ENCODE measurements around the gene ANAPC16.
A peak's percentile ranks its signal among the peaks of the same experiment; 100 is the strongest.

The ANAPC16 gene

GRCh38 chr10:72250666-72251065 lies 34.9 kb downstream of the ANAPC16 start:
- no peak overlapping the region for H3K9ac ChIP-seq (ENCODE audit: low read length in 5 of 5)
- peaks cover 28 to 86% (median 73%) of the 10 kb centered on the region in 5 donors for H3K4me1 ChIP-seq (ENCODE audit: control insufficient read depth in 5 of 5, insufficient read depth in 5 of 5, low read length in 5 of 5)
- H3K27ac ChIP-seq (ENCODE audit: low read depth, low read length) = no peak overlapping the region
- H3K27me3 ChIP-seq (ENCODE audit: control insufficient read depth in 5 of 5, insufficient read depth in 4 of 5, low read length in 5 of 5) = no peaks in the 10 kb centered on the region
- no peak overlapping the region for H3K4me3 ChIP-seq (ENCODE audit: low read depth in 1 of 5, low read length in 5 of 5)
- H3K36me3 ChIP-seq (ENCODE audit: control insufficient read depth in 5 of 5, insufficient read depth in 5 of 5, low read length in 5 of 5) = no peaks in the 10 kb centered on the region
- H3K9me3 ChIP-seq (ENCODE audit: control insufficient read depth in 5 of 5, low read length in 5 of 5) = no peaks in the 10 kb centered on the region

- Histone ChIP-seq H3K27ac (ENCODE audit: low read depth, low read length) (no peak overlapping the region), H3K9ac (ENCODE audit: low read length in 5 of 5) (no peak overlapping the region), H3K36me3 (ENCODE audit: control insufficient read depth in 5 of 5, insufficient read depth in 5 of 5, low read length in 5 of 5) (no peaks in the 10 kb centered on the region), H3K9me3 (ENCODE audit: control insufficient read depth in 5 of 5, low read length in 5 of 5) (no peaks in the 10 kb centered on the region), H3K4me3 (ENCODE audit: low read depth in 1 of 5, low read length in 5 of 5) (no peak overlapping the region), H3K4me1 (ENCODE audit: control insufficient read depth in 5 of 5, insufficient read depth in 5 of 5, low read length in 5 of 5) (peaks cover 30 to 87% (median 73%) of the 10 kb centered on the region in 5 donors), H3K27me3 (ENCODE audit: control insufficient read depth in 5 of 5, insufficient read depth in 4 of 5, low read length in 5 of 5) (no peaks in the 10 kb centered on the region)
Measured at GRCh38 chr10:72251635-72252034, 35.8 kb downstream of the ANAPC16 start.

- no peak overlapping the region for H3K27ac ChIP-seq (ENCODE audit: low read depth, low read length)
- peaks cover 25 to 83% (median 74%) of the 10 kb centered on the region in 5 donors for H3K4me1 ChIP-seq (ENCODE audit: control insufficient read depth in 5 of 5, insufficient read depth in 5 of 5, low read length in 5 of 5)
- no peaks in the 10 kb centered on the region for H3K36me3 ChIP-seq (ENCODE audit: control insufficient read depth in 5 of 5, insufficient read depth in 5 of 5, low read length in 5 of 5)
- H3K9me3 ChIP-seq (ENCODE audit: control insufficient read depth in 5 of 5, low read length in 5 of 5) = no peaks in the 10 kb centered on the region
- H3K27me3 ChIP-seq (ENCODE audit: control insufficient read depth in 5 of 5, insufficient read depth in 4 of 5, low read length in 5 of 5) = no peaks in the 10 kb centered on the region
- no peak overlapping the region for H3K4me3 ChIP-seq (ENCODE audit: low read depth in 1 of 5, low read length in 5 of 5)
- H3K9ac ChIP-seq (ENCODE audit: low read length in 5 of 5) = no peak overlapping the region
Measured at GRCh38 chr10:72252972-72253371, 37.2 kb downstream of the ANAPC16 start.

GRCh38 chr10:72253578-72253977 lies 37.8 kb downstream of the ANAPC16 start:
- Histone ChIP-seq H3K9me3 (ENCODE audit: control insufficient read depth in 5 of 5, low read length in 5 of 5) (no peaks in the 10 kb centered on the region), H3K27ac (ENCODE audit: low read depth, low read length) (peak overlapping the region; percentile 80), H3K36me3 (ENCODE audit: control insufficient read depth in 5 of 5, insufficient read depth in 5 of 5, low read length in 5 of 5) (no peaks in the 10 kb centered on the region), H3K27me3 (ENCODE audit: control insufficient read depth in 5 of 5, insufficient read depth in 4 of 5, low read length in 5 of 5) (no peaks in the 10 kb centered on the region), H3K9ac (ENCODE audit: low read length in 5 of 5) (no peak overlapping the region), H3K4me3 (ENCODE audit: low read depth in 1 of 5, low read length in 5 of 5) (no peak overlapping the region), H3K4me1 (ENCODE audit: control insufficient read depth in 5 of 5, insufficient read depth in 5 of 5, low read length in 5 of 5) (peaks cover 20 to 79% (median 68%) of the 10 kb centered on the region in 5 donors)

DNA sequence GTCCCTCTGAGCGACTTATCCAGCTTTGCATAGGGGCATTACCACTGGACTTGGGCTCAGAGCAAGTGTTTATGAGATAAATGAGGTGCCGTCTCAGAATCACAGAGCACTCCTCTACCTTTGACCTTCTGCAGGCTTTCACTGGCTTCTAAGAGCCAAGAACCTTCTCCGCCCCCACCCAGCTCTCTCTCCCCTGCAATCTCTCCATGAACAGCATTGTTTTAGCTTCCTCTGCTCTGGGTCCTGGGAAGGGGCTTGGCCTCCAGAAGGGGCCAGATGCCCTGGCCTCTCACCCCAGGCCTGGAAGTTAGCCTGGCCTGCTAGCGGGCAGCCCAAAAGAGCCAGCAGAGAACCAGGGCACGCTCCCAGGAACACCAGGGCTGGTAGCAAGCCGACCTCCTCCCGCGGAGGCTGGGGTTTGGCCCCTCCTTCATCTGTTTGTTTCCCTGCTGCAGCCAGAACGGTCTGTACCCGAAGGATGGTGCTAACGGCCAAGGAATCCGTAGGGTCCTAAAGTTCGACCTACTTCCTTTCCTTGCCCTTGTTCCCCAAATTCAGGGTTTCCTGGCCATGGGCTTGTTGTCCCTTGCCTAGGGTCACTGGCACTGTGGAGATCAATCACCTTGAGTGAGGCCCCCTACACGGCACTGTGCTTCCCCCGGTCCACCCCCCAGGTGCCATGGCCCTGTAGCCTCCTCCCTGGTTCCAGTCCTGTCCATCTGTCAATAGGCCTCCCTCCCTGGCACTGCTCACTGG lies 39.2 kb downstream of the ANAPC16 start:
- Histone ChIP-seq H3K27me3 (ENCODE audit: control insufficient read depth in 5 of 5, insufficient read depth in 4 of 5, low read length in 5 of 5) (no peaks in the 10 kb centered on the region), H3K9me3 (ENCODE audit: control insufficient read depth in 5 of 5, low read length in 5 of 5) (no peaks in the 10 kb centered on the region), H3K36me3 (ENCODE audit: control insufficient read depth in 5 of 5, insufficient read depth in 5 of 5, low read length in 5 of 5) (no peaks in the 10 kb centered on the region), H3K4me1 (ENCODE audit: control insufficient read depth in 5 of 5, insufficient read depth in 5 of 5, low read length in 5 of 5) (peaks cover 23 to 80% (median 72%) of the 10 kb centered on the region in 5 donors), H3K27ac (ENCODE audit: low read depth, low read length) (peak overlapping the region; percentile 80), H3K4me3 (ENCODE audit: low read depth in 1 of 5, low read length in 5 of 5) (peak overlapping the region; percentile 29 to 53 (median 47)), H3K9ac (ENCODE audit: low read length in 5 of 5) (peak overlapping the region in 2 of 5 donors; percentile 47 to 64)

- H3K9me3 ChIP-seq (ENCODE audit: control insufficient read depth in 5 of 5, low read length in 5 of 5) = no peaks in the 10 kb centered on the region
- peaks cover 24 to 83% (median 74%) of the 10 kb centered on the region in 5 donors for H3K4me1 ChIP-seq (ENCODE audit: control insufficient read depth in 5 of 5, insufficient read depth in 5 of 5, low read length in 5 of 5)
- no peaks in the 10 kb centered on the region for H3K36me3 ChIP-seq (ENCODE audit: control insufficient read depth in 5 of 5, insufficient read depth in 5 of 5, low read length in 5 of 5)
- no peak overlapping the region for H3K4me3 ChIP-seq (ENCODE audit: low read depth in 1 of 5, low read length in 5 of 5)
- no peak overlapping the region for H3K27ac ChIP-seq (ENCODE audit: low read depth, low read length)
- H3K9ac ChIP-seq (ENCODE audit: low read length in 5 of 5) = no peak overlapping the region
- no peaks in the 10 kb centered on the region for H3K27me3 ChIP-seq (ENCODE audit: control insufficient read depth in 5 of 5, insufficient read depth in 4 of 5, low read length in 5 of 5)
Measured at GRCh38 chr10:72255977-72256729, 40.3 kb downstream of the ANAPC16 start.

DNA sequence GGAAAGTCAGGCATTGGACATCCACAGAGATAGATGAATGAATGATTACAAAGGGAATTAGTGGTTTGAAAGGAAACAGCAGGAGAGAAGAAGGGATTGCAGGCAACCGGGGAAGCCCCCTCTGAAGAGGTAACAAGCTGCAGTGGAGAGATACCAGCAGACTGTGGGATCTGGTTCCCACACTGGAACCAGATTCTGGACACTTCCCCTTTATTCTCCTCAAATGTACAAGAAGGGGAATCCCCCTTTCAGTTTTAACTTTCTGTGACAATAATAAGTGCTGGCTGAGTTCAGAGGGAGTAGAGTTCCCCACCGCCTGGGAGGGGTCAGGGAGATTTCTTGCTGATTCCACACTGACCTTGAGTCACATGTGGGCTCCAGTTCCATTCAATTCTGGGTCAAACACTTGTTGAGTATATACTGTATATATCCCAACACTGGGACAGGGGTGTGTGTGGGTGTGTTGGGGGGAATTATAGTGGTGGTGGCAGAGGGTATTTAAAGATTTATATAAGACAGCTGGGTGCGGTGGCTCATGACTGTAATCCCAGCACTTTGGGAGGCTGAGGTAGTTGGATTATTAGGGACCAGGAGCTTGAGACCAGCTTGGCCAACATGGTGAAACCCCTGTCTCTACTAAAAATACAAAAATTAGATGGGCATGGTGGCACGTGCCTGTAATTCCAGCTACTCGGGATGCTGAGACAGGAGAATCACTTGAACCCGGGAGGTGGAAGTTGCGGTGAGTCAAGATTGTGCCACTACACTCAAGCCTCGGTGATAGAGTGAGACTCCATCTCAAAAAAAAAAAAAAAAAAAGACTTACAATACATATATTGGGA lies 41.5 kb downstream of the ANAPC16 start:
- no peaks in the 10 kb centered on the region for H3K9me3 ChIP-seq (ENCODE audit: control insufficient read depth in 5 of 5, low read length in 5 of 5)
- peak overlapping the region; percentile 23 for H3K27ac ChIP-seq (ENCODE audit: low read depth, low read length)
- no peak overlapping the region for H3K4me3 ChIP-seq (ENCODE audit: low read depth in 1 of 5, low read length in 5 of 5)
- H3K36me3 ChIP-seq (ENCODE audit: control insufficient read depth in 5 of 5, insufficient read depth in 5 of 5, low read length in 5 of 5) = no peaks in the 10 kb centered on the region
- no peaks in the 10 kb centered on the region for H3K27me3 ChIP-seq (ENCODE audit: control insufficient read depth in 5 of 5, insufficient read depth in 4 of 5, low read length in 5 of 5)
- peak overlapping the region in 1 of 5 donors; percentile 16 for H3K9ac ChIP-seq (ENCODE audit: low read length in 5 of 5)
- peaks cover 24 to 82% (median 77%) of the 10 kb centered on the region in 5 donors for H3K4me1 ChIP-seq (ENCODE audit: control insufficient read depth in 5 of 5, insufficient read depth in 5 of 5, low read length in 5 of 5)

DNA sequence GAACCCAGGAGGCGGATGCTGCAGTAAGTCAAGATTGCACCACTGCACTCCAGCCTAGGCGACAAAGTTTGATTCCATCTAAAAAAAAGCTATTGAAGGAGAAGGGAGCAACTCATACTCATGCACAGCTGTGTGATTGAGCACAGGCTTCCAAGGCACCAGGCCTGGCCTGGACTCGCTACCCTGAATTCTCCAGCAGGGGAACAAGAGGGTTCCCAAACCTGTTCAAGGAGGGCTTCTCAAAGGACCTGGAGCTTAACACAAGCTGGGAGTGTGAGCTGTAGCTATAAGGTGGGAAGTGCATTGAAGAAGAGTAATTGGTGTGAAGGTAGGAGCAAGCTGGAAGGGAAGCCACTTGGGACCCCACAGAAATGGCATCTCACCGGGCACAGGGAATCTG lies 42.8 kb downstream of the ANAPC16 start:
- H3K27me3 ChIP-seq (ENCODE audit: control insufficient read depth in 5 of 5, insufficient read depth in 4 of 5, low read length in 5 of 5) = no peaks in the 10 kb centered on the region
- no peaks in the 10 kb centered on the region for H3K36me3 ChIP-seq (ENCODE audit: control insufficient read depth in 5 of 5, insufficient read depth in 5 of 5, low read length in 5 of 5)
- no peak overlapping the region for H3K9ac ChIP-seq (ENCODE audit: low read length in 5 of 5)
- H3K4me1 ChIP-seq (ENCODE audit: control insufficient read depth in 5 of 5, insufficient read depth in 5 of 5, low read length in 5 of 5) = peaks cover 18 to 72% (median 66%) of the 10 kb centered on the region in 5 donors
- no peak overlapping the region for H3K4me3 ChIP-seq (ENCODE audit: low read depth in 1 of 5, low read length in 5 of 5)
- H3K27ac ChIP-seq (ENCODE audit: low read depth, low read length) = no peak overlapping the region
- H3K9me3 ChIP-seq (ENCODE audit: control insufficient read depth in 5 of 5, low read length in 5 of 5) = no peaks in the 10 kb centered on the region

DNA sequence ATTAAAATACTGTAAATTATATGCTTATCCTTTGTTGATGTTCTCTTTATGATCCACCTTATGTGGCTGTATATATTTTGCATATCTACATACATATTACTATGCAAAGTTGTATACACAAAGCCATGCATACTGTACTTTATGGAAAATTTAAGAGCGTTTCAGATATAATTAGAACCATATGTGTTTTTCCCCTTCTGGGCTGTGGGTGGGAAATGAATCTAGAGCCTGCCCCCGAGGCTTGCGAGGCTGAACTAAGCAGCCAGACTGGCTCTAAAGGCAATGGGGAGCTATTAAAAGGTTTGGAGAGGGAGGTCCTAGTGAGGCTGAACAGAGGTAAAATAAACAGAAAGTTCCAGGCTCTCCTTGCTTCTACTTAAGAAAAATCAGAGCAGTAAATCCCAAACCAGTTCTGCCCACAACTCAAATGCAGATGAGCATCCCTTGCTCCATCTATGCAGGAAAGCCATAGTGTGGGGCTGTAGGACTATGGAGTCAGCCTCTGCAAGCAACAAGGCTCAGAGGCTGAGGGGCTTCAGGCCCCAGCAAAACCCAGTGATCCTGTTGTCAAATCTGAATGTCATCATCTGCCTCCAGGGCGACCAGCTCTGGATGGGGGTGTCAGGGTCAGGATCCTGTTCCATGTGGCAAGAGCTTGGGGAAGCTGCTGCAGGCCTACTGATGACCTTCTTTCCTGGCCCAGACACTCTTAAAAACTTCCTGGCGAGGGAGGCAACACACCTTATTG lies 43.9 kb downstream of the ANAPC16 start:
- Histone ChIP-seq H3K9me3 (ENCODE audit: control insufficient read depth in 5 of 5, low read length in 5 of 5) (no peaks in the 10 kb centered on the region), H3K27me3 (ENCODE audit: control insufficient read depth in 5 of 5, insufficient read depth in 4 of 5, low read length in 5 of 5) (no peaks in the 10 kb centered on the region), H3K9ac (ENCODE audit: low read length in 5 of 5) (peak overlapping the region in 1 of 5 donors; percentile 23), H3K4me3 (ENCODE audit: low read depth in 1 of 5, low read length in 5 of 5) (peak overlapping the region in 1 of 5 donors; percentile 7), H3K4me1 (ENCODE audit: control insufficient read depth in 5 of 5, insufficient read depth in 5 of 5, low read length in 5 of 5) (peaks cover 17 to 64% (median 55%) of the 10 kb centered on the region in 5 donors), H3K27ac (ENCODE audit: low read depth, low read length) (peak overlapping the region; percentile 58), H3K36me3 (ENCODE audit: control insufficient read depth in 5 of 5, insufficient read depth in 5 of 5, low read length in 5 of 5) (no peaks in the 10 kb centered on the region)
